Esophagus muscularis mucosa (tissue), 4 donors: ENCODE data around the gene ALAD. TPM values are rescaled to one million over a fixed set of nuclear protein-coding genes. Genes with fewer than 3 reads are reported as not detected.
"Not testable (repeated sequence)": the region's sequence is repeated elsewhere in the genome, so short reads cannot be mapped to it uniquely, and the experiment has no call there.

ENCODE experiments used
- DNase-seq: peaks from one replicate; pipeline ENCODE4 v3.0.0-alpha.2; 2017; ENCODE audit errors: extremely low spot score
- H3K27ac ChIP-seq, 4 donors: fragments of 200-600 bp; sonication (generic); replicated peaks in 1 of 4; 1 replicate in 3 of 4; 2 replicates in 1 of 4; pipeline ENCODE4 v1.5.1; 2016 to 2019; ENCODE audit warnings: mild to moderate bottlenecking in 1 of 4
- H3K27me3 ChIP-seq, 4 donors: fragments of 200-600 bp; sonication (generic); one replicate each; pipeline versions ENCODE4 v1.5.1 to v1.6.0; 2016 to 2019
- H3K36me3 ChIP-seq, 4 donors: fragments of 200-600 bp; sonication (generic); one replicate each; pipeline ENCODE4 v1.5.1; 2016 to 2019
- H3K4me1 ChIP-seq, 4 donors: fragments of 200-600 bp; sonication (generic); one replicate each; pipeline ENCODE4 v1.5.1; 2016 to 2019
- H3K4me3 ChIP-seq, 4 donors: fragments of 200-600 bp; sonication (generic); 1 replicate in 2 of 4; 2 replicates in 2 of 4; pipeline ENCODE4 v1.5.1; 2016 to 2019; ENCODE audit warnings: mild to moderate bottlenecking in 4 of 4, moderate library complexity in 1 of 4
- H3K9me3 ChIP-seq, 4 donors: fragments of 200-600 bp; sonication (generic); 1 replicate in 3 of 4; 2 replicates in 1 of 4; pipeline ENCODE4 v1.5.1; 2016 to 2019
- EP300 ChIP-seq: sonication (generic); formaldehyde crosslinking; IDR thresholded peaks from one replicate; pipeline ENCODE4 v1.6.1; 2017; ENCODE audit warnings: antibody characterized with exemption
- POLR2A ChIP-seq: fragments of 450-650 bp; IDR thresholded peaks from one replicate; pipeline ENCODE4 v1.6.1; 2017; ENCODE audit warnings: antibody characterized with exemption, moderate library complexity, mild to moderate bottlenecking, low read depth
- POLR2AphosphoS5 ChIP-seq, 2 donors: sonication (generic); formaldehyde crosslinking; IDR thresholded peaks; one replicate each; pipeline ENCODE4 v1.6.1; 2017; ENCODE audit warnings: antibody characterized with exemption in 2 of 2
- WGBS: methylation state at CpG from one replicate; pipeline ENCODE4 v1.1.5; 2018; 5-methylcytosine and 5-hydroxymethylcytosine counted together
- intact Hi-C: fragments of 100-400 bp; cut with DNase I; formaldehyde crosslinking; loops from one replicate; pipeline ENCODE4 v1.15.1; 2023
- total RNA-seq, 4 donors: library from RNA; depleted of rRNA; stranded (reverse); fragments of >200 nt; gene quantifications; one replicate each; pipeline versions ENCODE4 v1.1.0 to v1.2.1, GENCODE V29; 2016
- TF ChIP-seq, protein P1 (sequence below), 3 experiments: fragments of 200-600 bp in 2 of 3; fragments of 450-650 bp in 1 of 3; sonication (generic) in 2 of 3; IDR thresholded peaks; one replicate each; pipeline ENCODE4 v1.5.1; 2017 to 2019; ENCODE audit warnings: antibody characterized with exemption in 3 of 3, mild to moderate bottlenecking in 2 of 3, moderate library complexity in 1 of 3

The ALAD gene
- total RNA-seq, result 10 to 100 TPM; 18.2 to 31.1 (median 28.6) TPM

- intact Hi-C loops, result loop anchor here (5.0 to 10.0 kb wide), 4 partner anchors 54 to 256 kb away; partner anchors contain the start of genes BSPRY, RNF183 and WDR31
- TF ChIP-seq POLR2AphosphoS5 (IDR thresholded peaks at IDR 0.05) (peak; percentile 79 to 84), POLR2A (no peak), EP300 (no peak)
- TF ChIP-seq, protein P1, sequence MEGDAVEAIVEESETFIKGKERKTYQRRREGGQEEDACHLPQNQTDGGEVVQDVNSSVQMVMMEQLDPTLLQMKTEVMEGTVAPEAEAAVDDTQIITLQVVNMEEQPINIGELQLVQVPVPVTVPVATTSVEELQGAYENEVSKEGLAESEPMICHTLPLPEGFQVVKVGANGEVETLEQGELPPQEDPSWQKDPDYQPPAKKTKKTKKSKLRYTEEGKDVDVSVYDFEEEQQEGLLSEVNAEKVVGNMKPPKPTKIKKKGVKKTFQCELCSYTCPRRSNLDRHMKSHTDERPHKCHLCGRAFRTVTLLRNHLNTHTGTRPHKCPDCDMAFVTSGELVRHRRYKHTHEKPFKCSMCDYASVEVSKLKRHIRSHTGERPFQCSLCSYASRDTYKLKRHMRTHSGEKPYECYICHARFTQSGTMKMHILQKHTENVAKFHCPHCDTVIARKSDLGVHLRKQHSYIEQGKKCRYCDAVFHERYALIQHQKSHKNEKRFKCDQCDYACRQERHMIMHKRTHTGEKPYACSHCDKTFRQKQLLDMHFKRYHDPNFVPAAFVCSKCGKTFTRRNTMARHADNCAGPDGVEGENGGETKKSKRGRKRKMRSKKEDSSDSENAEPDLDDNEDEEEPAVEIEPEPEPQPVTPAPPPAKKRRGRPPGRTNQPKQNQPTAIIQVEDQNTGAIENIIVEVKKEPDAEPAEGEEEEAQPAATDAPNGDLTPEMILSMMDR (IDR thresholded peaks at IDR 0.05), result peak; percentile 87 to 97 (median 94)
- Histone ChIP-seq H3K9me3 (no peaks in the 10 kb centered on the region), H3K36me3 (peaks cover 0 to 8% (median 1%) of the 10 kb centered on the region in 4 donors), H3K27ac (peak within 1 kb of the TSS; percentile 70 to 82 (median 76)), H3K4me1 (peaks cover 26 to 27% (median 27%) of the 10 kb centered on the region in 4 donors), H3K27me3 (no peaks in the 10 kb centered on the region), H3K4me3 (peak within 1 kb of the TSS; percentile 79 to 95 (median 83))
- 5% methylated on average over 20 of the region's 50 CpGs for WGBS
- DNase-seq, result peak; percentile 99
Observed at GRCh38 chr9:113401027-113401792, at the start of gene ALAD. Gene ALAD (minus strand): TSS chr9:113401284. CDS start chr9:113393559, 7,725 bp downstream.

DNA sequence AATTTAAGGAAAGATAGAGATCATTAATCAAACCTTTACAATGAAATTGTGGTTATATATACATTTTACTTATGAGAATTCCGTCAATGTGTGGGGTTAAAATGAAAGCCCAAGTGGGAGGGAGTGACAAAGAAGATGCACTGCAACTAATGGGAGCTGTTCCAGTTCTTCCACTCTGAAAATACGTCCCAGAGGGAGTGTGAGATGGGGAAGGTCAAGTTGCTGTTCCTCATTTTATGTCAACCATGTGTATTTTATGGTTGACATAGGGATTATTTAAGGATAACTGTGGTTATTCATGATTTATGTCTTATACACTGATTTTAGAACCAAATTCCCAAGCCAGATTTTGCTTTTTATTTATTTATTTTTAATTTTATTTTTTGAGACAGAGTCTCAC is 48.3 kb upstream of the ALAD start:
- DNase-seq, result peak; percentile 21
- intact Hi-C loops, result loop anchor here (10.0 kb wide), 1 partner anchor 55 kb away; no protein-coding TSS in a partner anchor
- no peak overlapping the region for H3K4me3 ChIP-seq
- no peaks in the 10 kb centered on the region for H3K9me3 ChIP-seq
- H3K27ac ChIP-seq, result peak overlapping the region in 1 of 4 donors; percentile 28
- 41% methylated on average over 2 of the region's 2 CpGs for WGBS
- no peak for TF ChIP-seq POLR2AphosphoS5 (IDR thresholded peaks at IDR 0.05)
- TF ChIP-seq EP300, result no peak
- TF ChIP-seq, protein P1 (IDR thresholded peaks at IDR 0.05), result no peak
- TF ChIP-seq POLR2A, result no peak
- no peaks in the 10 kb centered on the region for H3K36me3 ChIP-seq
- peaks cover 11 to 24% (median 20%) of the 10 kb centered on the region in 4 donors for H3K4me1 ChIP-seq
- H3K27me3 ChIP-seq, result no peaks in the 10 kb centered on the region

DNA sequence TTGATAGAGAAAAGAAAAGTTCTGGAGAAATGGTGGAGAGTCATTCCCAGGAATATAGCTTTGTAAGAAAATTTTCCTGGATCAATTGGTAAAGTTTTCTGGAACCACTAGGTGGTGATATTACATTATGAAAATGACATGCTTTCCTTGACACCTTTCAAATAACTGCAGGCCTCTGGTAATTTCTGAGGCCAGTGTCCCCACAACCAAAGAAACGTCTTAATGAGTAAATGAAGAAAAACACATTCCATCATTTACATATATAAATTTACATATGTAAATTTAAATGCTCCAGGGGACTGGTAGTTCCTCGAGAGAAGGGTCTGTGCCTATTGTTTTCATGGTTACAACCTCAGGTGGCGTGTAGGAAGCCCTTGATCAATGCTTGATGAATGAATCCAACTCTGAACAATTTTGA is 45.2 kb upstream of the ALAD start:
- TF ChIP-seq POLR2A (no peak), POLR2AphosphoS5 (IDR thresholded peaks at IDR 0.05) (no peak)
- TF ChIP-seq, protein P1 (IDR thresholded peaks at IDR 0.05), result peak; percentile 67 to 71 (median 69)

DNA sequence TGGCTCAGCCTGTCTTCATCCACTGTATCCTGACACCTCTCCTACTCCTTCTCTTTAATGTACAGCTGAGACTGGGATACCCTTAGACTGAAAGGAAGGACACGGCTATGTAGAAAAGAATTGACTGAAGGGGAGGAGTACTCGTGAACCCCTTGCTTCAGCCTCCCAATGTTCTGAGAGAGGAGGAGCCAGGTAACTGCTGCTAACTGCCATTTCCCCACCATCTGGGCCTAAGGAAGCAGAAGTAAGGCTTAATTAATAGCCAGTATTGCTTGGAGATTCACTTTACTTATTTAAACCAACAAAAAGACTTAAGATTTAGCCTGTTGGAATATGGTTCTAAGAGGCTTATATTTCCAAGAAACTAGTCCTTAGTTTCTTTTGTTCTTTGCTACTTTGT is 43.7 kb upstream of the ALAD start:
- H3K4me3 ChIP-seq, result no peak overlapping the region
- WGBS, result 89% methylated on average over 2 of the region's 2 CpGs
- intact Hi-C loops, result loop anchor here (10.0 kb wide), 1 partner anchor 60 kb away; no protein-coding TSS in a partner anchor
- H3K9me3 ChIP-seq, result no peaks in the 10 kb centered on the region
- H3K27ac ChIP-seq, result no peak overlapping the region
- TF ChIP-seq POLR2AphosphoS5 (IDR thresholded peaks at IDR 0.05), result no peak
- TF ChIP-seq EP300, result no peak
- TF ChIP-seq, protein P1 (IDR thresholded peaks at IDR 0.05), result no peak
- no peak for TF ChIP-seq POLR2A
- no peaks in the 10 kb centered on the region for H3K27me3 ChIP-seq
- no peak for DNase-seq
- H3K36me3 ChIP-seq, result no peaks in the 10 kb centered on the region
- peaks cover 4 to 18% (median 14%) of the 10 kb centered on the region in 4 donors for H3K4me1 ChIP-seq

More for the DNA sequence above, 45.2 kb upstream of the ALAD start:
- H3K27ac ChIP-seq, result peak overlapping the region in 3 of 4 donors; percentile 15 to 27 (median 21)
- intact Hi-C loops, result loop anchor here (2.0 to 10.0 kb wide), 3 partner anchors 58 to 208 kb away; no protein-coding TSS in a partner anchor
- H3K9me3 ChIP-seq, result no peaks in the 10 kb centered on the region
- DNase-seq, result no peak
- H3K4me1 ChIP-seq, result peaks cover 4 to 21% (median 14%) of the 10 kb centered on the region in 4 donors
- H3K4me3 ChIP-seq, result no peak overlapping the region
- no peaks in the 10 kb centered on the region for H3K27me3 ChIP-seq
- H3K36me3 ChIP-seq, result no peaks in the 10 kb centered on the region
- 63% methylated on average over 3 of the region's 3 CpGs for WGBS

- H3K9me3 ChIP-seq, H3K27ac ChIP-seq, H3K4me1 ChIP-seq, DNase-seq, H3K36me3 ChIP-seq, intact Hi-C loops, H3K27me3 ChIP-seq, H3K4me3 ChIP-seq: not testable (repeated sequence)
- WGBS, result 90% methylated on average over 1 of the region's 1 CpG
Observed at GRCh38 chr9:113437716-113438115, 36.6 kb upstream of the ALAD start.
